ENCODE results near the gene PDGFD. TPM values are rescaled to one million over a fixed set of nuclear protein-coding genes. Genes with fewer than 3 reads are reported as not detected.

Gene PDGFD
- total and polyA plus RNA-seq, 2 donors (not counting 1 experiment from before 2014, with no cell fraction given): 0.07 to 0.71 TPM

GRCh38 chr11:104003491-104003890, 160.5 kb downstream of the PDGFD start:
- H3K4me3 Mint-ChIP-seq: no peak overlapping the region
- no peaks in the 10 kb centered on the region for H3K4me1 Mint-ChIP-seq
- DNase-seq: no peak
- Histone ChIP-seq H3K27me3 (replicated peaks in 1 of 4; ENCODE audit: control extremely low read depth in 1 of 4, control insufficient read depth in 3 of 4, insufficient read depth in 4 of 4, low read length in 3 of 4) (no peaks in the 10 kb centered on the region), H3K4me2 (replicated peaks; ENCODE audit: low read depth, low read length, poor library complexity, severe bottlenecking) (no peak overlapping the region), H2AFZ (ENCODE audit: insufficient read depth, low read depth, low read length, poor library complexity, severe bottlenecking) (no peak overlapping the region), H3K79me2 (ENCODE audit: control insufficient read depth, insufficient read depth, low read length) (no peaks in the 10 kb centered on the region), H3K4me3 (ENCODE audit: control extremely low read depth in 1 of 5, extremely low read depth in 1 of 5, insufficient read depth in 1 of 5, low read depth in 2 of 5, low read length in 4 of 5) (no peak overlapping the region), H3K36me3 (replicated peaks in 1 of 2; ENCODE audit: control extremely low read depth in 1 of 2, control insufficient read depth in 1 of 2, extremely low read depth in 1 of 2, insufficient read depth in 2 of 2, low read length in 1 of 2) (no peaks in the 10 kb centered on the region), H3K4me1 (ENCODE audit: control insufficient read depth in 2 of 2, insufficient read depth in 2 of 2, low read length in 2 of 2) (no peaks in the 10 kb centered on the region), H3K27ac (ENCODE audit: low read length in 2 of 2) (no peak overlapping the region), H3K9me3 (ENCODE audit: control extremely low read depth in 1 of 3, control insufficient read depth in 2 of 3, insufficient read depth in 1 of 3, low read length in 2 of 3) (no peaks in the 10 kb centered on the region), H3K9ac (ENCODE audit: low read length) (no peak overlapping the region), H4K20me1 (ENCODE audit: control insufficient read depth, insufficient read depth, low read length, poor library complexity, severe bottlenecking) (no peaks in the 10 kb centered on the region)
- no peak overlapping the region for H3K27ac Mint-ChIP-seq
- no peak for TF ChIP-seq CTCF (IDR thresholded peaks at IDR 0.05)
- intact Hi-C loops (cut with micrococcal nuclease): no loop called here
- H3K27me3 Mint-ChIP-seq: no peaks in the 10 kb centered on the region
- ATAC-seq (ENCODE audit: low read depth): no peak
- CTCF ChIA-PET: no interaction called here
- POLR2A ChIA-PET: no interaction called here
- H3K9me3 Mint-ChIP-seq (ENCODE audit: insufficient read depth): no peaks in the 10 kb centered on the region

DNA sequence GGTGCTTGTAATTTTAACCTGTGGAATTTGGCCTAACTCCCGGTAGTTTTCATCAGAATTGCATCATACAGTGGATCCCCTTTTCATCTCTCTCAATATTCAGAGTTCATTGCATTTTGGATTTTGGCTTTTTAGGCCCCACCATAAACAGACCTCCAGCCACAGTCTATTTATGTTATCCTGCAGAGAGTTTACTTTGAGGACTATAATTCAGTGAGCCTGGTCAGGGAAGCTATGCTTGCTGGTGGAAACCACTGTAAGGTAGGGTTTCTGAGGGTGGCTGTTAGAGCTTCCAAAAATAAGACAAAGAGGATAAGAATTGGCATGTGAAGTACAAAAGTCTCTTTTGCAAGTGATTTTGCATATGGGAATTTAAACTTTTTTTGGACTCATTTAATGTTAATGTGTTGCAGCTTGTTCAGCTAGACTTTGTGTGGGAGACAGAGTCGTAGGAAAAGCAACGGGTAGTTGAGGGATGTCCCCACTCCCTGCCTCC, 162.3 kb downstream of the PDGFD start:
- ATAC-seq (ENCODE audit: low read depth): no peak
- TF ChIP-seq CTCF (IDR thresholded peaks at IDR 0.05): no peak
- TF ChIP-seq EZH2 (IDR thresholded peaks at IDR 0.05; ENCODE audit: borderline replicate concordance, insufficient read depth, low read depth, low read length, poor library complexity, severe bottlenecking): no peak
- H4K20me1 ChIP-seq (ENCODE audit: control insufficient read depth, insufficient read depth, low read length, poor library complexity, severe bottlenecking): no peaks in the 10 kb centered on the region
- 92% methylated on average over 2 of the region's 3 CpGs for WGBS (ENCODE audit: insufficient coverage)
- Mint-ChIP-seq H3K4me3 (no peak overlapping the region), H3K4me1 (no peaks in the 10 kb centered on the region), H3K27ac (no peak overlapping the region), H3K9me3 (ENCODE audit: insufficient read depth) (no peaks in the 10 kb centered on the region), H3K27me3 (no peaks in the 10 kb centered on the region)
- no peaks in the 10 kb centered on the region for H3K79me2 ChIP-seq (ENCODE audit: control insufficient read depth, insufficient read depth, low read length)
- DNase-seq: no peak
- intact Hi-C loops (cut with micrococcal nuclease): no loop called here
- H3K4me2 ChIP-seq (replicated peaks; ENCODE audit: low read depth, low read length, poor library complexity, severe bottlenecking): no peak overlapping the region
- ChIA-PET CTCF (no interaction called here), POLR2A (no interaction called here)
- H3K27ac ChIP-seq (ENCODE audit: low read length in 2 of 2): no peak overlapping the region
- no peaks in the 10 kb centered on the region for H3K9me3 ChIP-seq (ENCODE audit: control extremely low read depth in 1 of 3, control insufficient read depth in 2 of 3, insufficient read depth in 1 of 3, low read length in 2 of 3)
- no peaks in the 10 kb centered on the region for H3K36me3 ChIP-seq (replicated peaks in 1 of 2; ENCODE audit: control extremely low read depth in 1 of 2, control insufficient read depth in 1 of 2, extremely low read depth in 1 of 2, insufficient read depth in 2 of 2, low read length in 1 of 2)
- no peak overlapping the region for H2AFZ ChIP-seq (ENCODE audit: insufficient read depth, low read depth, low read length, poor library complexity, severe bottlenecking)
- H3K9ac ChIP-seq (ENCODE audit: low read length): no peak overlapping the region
- H3K4me1 ChIP-seq (ENCODE audit: control insufficient read depth in 2 of 2, insufficient read depth in 2 of 2, low read length in 2 of 2): no peaks in the 10 kb centered on the region
- no peak overlapping the region for H3K4me3 ChIP-seq (ENCODE audit: control extremely low read depth in 1 of 5, extremely low read depth in 1 of 5, insufficient read depth in 1 of 5, low read depth in 2 of 5, low read length in 4 of 5)
- no peaks in the 10 kb centered on the region for H3K27me3 ChIP-seq (replicated peaks in 1 of 4; ENCODE audit: control extremely low read depth in 1 of 4, control insufficient read depth in 3 of 4, insufficient read depth in 4 of 4, low read length in 3 of 4)

Measured in B cell (primary cell).